HG03139 (cell line): Measurements from ENCODE around the gene UPF3B.
"Not testable (repeated sequence)": the region's sequence is repeated elsewhere in the genome, so short reads cannot be mapped to it uniquely, and the experiment has no call there.

Source experiments
- ATAC-seq: cut with Tn5 transposase; IDR thresholded peaks from one replicate; pipeline ENCODE4 v1.9.1; 2021; ENCODE audit not compliant: unreplicated experiment

Gene UPF3B

DNA sequence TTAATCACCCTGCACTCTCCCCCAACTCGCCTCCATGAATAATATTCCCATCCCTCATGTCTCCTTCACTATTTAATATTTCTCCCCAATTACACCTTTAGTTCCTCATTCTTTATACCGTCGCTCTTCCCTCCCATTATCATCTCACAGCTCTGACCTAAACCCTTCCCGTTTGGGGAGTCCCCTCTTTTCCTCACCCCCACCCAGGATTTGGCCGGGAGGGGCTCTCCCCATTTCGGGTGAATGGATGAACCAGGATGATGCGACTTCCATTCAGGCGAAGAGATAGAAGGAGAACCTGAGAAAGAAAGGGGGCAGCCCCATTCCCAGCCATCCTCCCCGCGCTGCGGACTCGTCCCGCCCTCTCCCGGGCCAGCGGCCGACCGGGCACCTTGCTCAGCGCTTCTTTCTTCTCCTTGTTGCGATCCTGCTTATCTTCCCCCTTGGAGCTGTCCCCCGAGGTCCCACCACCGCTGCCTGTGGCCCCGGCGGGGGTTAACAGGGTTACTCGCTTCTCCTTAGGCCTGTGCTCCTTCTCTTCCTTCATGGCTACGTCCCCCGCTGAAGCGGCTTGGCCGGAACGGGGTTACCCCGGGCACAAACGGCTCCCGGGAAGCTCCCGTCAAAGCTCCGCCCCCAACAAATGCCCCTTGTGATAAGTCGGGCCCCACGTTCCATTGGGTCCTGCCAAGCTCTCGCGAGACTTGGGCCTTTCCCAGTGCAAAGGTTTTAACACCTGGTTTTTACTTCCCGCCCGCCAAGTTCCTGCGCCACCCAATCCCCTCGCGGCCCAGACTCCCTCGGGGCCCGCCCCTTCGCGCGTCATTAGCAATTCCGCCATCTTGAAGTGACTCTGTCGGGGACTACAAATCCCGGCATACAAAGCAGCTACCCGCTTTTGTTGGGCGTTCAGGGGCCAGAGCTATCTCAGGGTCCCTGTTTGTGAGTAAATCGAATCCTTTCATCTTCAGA is at the start of gene UPF3B:
Gene UPF3B, minus strand, starts transcription at position 582 of the 972 bp plus-strand sequence. Its CDS starts 35 bp downstream, at position 547.
- ATAC-seq: peak; percentile 98

DNA sequence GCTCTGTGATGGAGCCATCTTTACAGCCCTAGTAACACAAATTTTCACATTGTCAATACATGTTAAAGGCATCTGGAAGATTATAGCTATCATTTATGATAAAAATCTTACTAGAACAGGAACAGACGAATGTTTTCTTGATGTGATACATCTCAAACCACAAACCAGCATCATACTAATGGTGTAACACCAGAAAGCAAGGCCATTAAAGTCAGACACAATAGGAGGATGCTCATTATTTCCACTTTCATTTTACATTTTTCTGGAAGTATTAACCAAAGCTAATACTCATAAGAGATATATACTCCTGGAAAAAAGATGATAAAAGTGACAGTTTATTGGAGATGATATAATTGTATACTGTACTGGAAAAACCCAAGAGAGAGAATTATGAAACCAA is 48.2 kb upstream of the UPF3B start:
- no peak for ATAC-seq

- ATAC-seq: no peak
These were observed 46.4 kb upstream of the UPF3B start for GRCh38 chrX:119899125-119899524.

DNA sequence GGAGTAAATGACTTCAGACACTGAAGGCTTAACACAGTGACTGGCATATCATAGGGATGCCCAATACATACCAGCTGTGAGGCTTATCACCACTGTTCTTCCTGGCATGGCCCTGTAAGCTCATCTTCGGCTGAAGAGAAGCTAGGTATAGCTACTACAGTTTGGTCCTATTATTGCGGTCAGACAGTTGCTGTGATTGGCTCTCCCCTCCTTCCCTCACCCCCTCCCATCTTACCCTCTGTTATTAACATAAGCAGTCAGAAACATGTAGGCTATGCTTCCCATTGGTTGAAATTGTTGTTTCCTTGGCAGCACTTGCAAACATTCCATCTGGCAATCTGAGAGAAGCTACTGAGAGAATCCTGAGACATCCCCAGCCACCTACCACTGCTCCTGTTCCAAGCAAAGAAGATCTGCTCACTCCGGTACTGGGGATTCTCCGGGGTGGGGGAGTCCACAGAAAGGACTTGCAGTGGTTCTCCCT is 43.1 kb upstream of the UPF3B start, which contains the start of gene AKAP14:
Gene AKAP14, plus strand, starts transcription at position 51 of the 484 bp plus-strand sequence. CDS start 7,331 bp downstream, outside the sequence.
- ATAC-seq: no peak

- not testable (repeated sequence) for ATAC-seq
These were observed 39.4 kb upstream of the UPF3B start for GRCh38 chrX:119891961-119892692.

DNA sequence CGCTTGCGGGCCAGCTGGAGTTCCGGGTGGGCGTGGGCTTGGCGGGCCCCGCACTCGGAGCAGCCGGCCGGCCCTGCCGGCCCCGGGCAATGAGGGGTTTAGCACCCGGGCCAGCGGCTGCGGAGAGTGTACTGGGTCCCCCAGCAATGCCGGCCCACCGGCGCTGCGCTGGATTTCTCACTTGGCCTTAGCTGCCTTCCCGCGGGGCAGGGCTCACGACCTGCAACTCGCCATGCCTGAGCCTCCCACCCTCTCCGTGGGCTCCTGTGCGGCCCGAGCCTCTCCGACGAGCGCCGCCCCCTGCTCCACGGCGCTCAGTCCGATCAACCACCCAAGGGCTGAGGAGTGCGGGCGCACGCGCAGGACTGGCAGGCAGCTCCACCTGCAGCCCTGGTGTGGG is 37.9 kb upstream of the UPF3B start:
- not testable (repeated sequence) for ATAC-seq

- peak; percentile 94 for ATAC-seq
These were observed 35.1 kb upstream of the UPF3B start for GRCh38 chrX:119887721-119888425.

DNA sequence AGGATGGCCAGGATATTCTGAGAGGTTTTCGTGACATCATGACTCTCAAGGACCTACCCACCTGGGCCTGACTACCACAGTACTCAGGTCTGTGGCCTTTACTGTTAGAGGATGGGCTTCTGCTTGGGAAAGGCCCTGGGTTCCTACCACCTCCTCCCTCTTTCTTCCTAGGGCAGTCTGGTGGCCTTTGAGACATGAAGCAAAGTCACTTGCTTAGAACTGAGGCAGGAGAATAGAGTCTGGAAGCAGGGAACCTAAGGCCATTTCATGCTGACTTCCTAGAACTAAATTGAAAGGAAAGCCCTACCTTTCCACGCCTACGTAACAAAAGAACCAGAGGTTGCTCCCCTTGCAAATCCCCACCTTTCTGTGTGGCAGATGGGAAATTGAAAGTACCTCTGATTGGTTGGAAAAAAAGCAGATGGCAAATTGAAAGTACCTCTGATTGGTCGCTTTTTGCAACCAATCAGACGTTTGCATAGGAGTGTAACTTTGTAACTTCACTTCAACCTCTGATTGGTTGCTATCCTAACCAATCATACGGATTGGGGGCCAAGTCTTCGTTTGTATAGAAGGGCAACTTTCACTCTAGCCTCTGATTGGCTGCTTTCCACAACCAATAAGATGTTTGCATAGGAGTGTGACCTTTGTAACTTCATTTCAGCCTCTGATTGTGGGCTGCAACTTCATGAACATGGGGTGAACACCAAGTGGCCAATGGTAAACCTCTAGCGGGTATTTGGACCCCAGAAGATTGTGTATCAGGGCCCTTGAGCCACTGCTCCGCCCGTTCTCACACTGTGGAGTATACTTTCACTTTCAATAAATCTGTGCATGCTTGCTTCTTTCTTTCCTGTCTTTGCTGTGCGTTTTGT is 33.0 kb upstream of the UPF3B start:
- ATAC-seq: no peak

DNA sequence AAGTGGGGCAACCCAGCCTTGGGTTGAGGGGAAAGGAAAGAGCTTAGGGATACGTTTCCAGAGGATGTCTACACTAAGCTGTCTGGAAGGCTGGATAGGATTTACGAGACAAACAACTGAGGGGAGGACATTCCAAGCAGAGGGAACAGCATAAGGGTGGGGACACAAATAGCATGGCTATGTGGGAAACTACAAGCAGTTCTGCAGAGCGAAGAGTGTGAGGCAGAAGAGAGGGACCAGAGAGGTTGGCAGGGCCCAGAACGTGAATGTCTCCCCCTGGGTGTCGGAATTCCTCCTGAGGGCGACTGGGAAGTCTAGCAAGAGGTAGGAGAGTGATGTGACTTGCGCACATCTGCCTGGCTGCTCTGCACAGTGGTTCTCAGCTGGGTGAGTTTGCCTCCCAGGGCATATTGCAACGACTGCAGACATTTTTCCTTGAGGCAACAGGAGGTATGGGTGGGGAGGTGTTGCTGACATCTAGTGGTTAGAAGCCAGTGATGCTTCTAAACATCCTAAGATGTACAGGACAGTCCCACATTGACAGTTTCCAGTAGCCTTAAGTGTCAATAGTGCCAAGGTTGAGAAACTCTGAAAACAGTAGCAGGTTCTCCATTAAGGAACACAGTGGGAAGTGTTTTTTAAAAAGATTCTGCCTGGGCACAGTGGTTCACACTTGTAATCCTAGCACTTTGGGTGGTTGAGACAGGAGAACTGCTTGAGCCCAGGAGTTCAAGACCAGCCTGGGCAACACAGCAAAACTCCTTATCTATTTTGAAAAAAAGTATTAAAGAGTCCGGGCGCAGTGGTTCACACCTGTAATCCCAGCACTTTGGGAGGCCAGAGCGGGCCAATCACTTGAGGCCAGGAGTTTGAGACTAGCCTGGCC is 28.0 kb upstream of the UPF3B start:
- ATAC-seq: no peak

GRCh38 chrX:119880076-119880475 is 27.3 kb upstream of the UPF3B start:
- no peak for ATAC-seq

GRCh38 chrX:119878740-119879139 is 26.0 kb upstream of the UPF3B start:
- ATAC-seq: no peak

- ATAC-seq: peak; percentile 91
These were observed 19.0 kb upstream of the UPF3B start, which contains the start of the genes NDUFA1 and RNF113A for GRCh38 chrX:119871599-119872395. NDUFA1 (plus strand) TSS chrX:119871832; CDS start chrX:119871912, 80 bp downstream. RNF113A (minus strand) TSS chrX:119871733; CDS start chrX:119871613, 120 bp downstream.

DNA sequence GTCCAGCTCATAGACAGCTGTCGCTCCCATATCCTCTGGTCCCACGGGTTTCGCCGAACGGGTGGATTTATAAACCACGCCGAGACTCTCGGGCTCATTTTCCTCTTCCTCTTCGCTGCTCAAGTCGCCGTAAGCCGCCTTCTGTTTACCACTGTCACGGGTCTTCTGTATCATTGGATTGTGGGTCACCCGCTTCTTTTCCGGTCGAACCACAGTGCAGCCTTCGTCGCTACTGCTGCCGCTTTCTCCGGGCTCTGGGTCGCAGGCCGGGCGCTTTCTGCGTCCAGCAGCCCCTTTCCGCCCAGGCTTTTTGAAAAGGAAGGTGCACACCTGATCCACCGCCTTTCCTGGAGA is 18.5 kb upstream of the UPF3B start:
- peak; percentile 31 for ATAC-seq

GRCh38 chrX:119870626-119871131 is 17.9 kb upstream of the UPF3B start:
- ATAC-seq: no peak

- no peak for ATAC-seq
These were observed 681 bp upstream of the UPF3B start for GRCh38 chrX:119853444-119853843.

GRCh38 chrX:119833905-119834304 is 18.9 kb downstream of the UPF3B start:
- no peak for ATAC-seq

GRCh38 chrX:119828446-119828845 is 24.3 kb downstream of the UPF3B start:
- ATAC-seq: no peak
